ENCODE results near the gene CTR9.

GRCh38 chr11:10758957-10759356, 7.9 kb downstream of the CTR9 start:
- TF ChIP-seq CTCF (IDR thresholded peaks at IDR 0.05; ENCODE audit: low read depth, low read length) (peak; percentile 36), EZH2phosphoT487 (IDR thresholded peaks at IDR 0.05; ENCODE audit: low read depth) (no peak)

Measured in OCI-LY3 (cell line).